SJCRH30 (cell line): ENCODE data around the gene CHPT1. TPM values are rescaled to one million over a fixed set of nuclear protein-coding genes. Genes with fewer than 3 reads are reported as not detected.

Experiments used
- DNase-seq, 2 experiments: peaks; one replicate each; pipeline ENCODE4 v3.0.0-alpha.2; 2015 to 2020
- H3K27ac ChIP-seq: fragments of 250-450 bp; sonication (Bioruptor Pico); 2 replicates; pipeline ENCODE4 v1.5.1; 2020; ENCODE audit warnings: mild to moderate bottlenecking, moderate library complexity
- H3K27me3 ChIP-seq: fragments of 250-450 bp; sonication (Bioruptor Pico); 2 replicates; pipeline ENCODE4 v1.5.1; 2020; ENCODE audit warnings: mild to moderate bottlenecking, moderate library complexity
- H3K36me3 ChIP-seq: fragments of 250-450 bp; sonication (Bioruptor Pico); 2 replicates; pipeline ENCODE4 v1.5.1; 2020; ENCODE audit warnings: mild to moderate bottlenecking, moderate library complexity
- H3K4me1 ChIP-seq: fragments of 250-450 bp; sonication (Bioruptor Pico); 2 replicates; pipeline ENCODE4 v1.5.1; 2020; ENCODE audit warnings: mild to moderate bottlenecking, moderate library complexity
- H3K4me3 ChIP-seq: fragments of 250-450 bp; sonication (Bioruptor Pico); 2 replicates; pipeline ENCODE4 v1.5.1; 2020; ENCODE audit warnings: mild to moderate bottlenecking, moderate library complexity
- H3K9me3 ChIP-seq: fragments of 250-450 bp; sonication (Bioruptor Pico); replicated peaks from 2 replicates; pipeline ENCODE4 v1.5.1; 2020; ENCODE audit warnings: mild to moderate bottlenecking, moderate library complexity
- total RNA-seq: library from RNA; depleted of rRNA; stranded (reverse); fragments of >200 nt; shearing (Covaris generic); gene quantifications from 2 replicates; pipeline ENCODE4 v1.2.3, GENCODE V29; 2014; rRNA removed

Gene CHPT1
- total RNA-seq, 1 experiment from 2014 or later = 22.4 TPM

DNA sequence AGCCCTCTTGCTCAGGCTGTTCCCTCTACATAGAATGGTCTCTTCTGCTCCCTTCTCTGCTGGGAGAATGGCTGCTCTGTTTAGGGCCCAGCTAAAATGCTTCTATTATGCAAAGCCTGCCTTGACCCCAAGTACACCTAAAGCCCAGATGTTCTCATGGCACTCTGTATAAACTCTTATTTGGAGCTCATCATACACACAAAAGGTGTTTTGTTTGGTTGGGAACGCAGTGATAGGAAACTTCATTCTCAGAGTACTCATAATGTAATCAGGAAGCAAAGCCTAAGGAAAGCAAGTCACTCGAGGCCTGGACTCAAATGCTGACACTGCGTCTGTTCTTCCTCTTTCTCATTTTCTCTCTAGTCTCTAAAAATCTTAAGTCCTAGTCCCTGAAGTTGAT lies 80.0 kb downstream of the CHPT1 start:
- Histone ChIP-seq H3K4me1 (no peaks in the 10 kb centered on the region), H3K27me3 (no peaks in the 10 kb centered on the region), H3K4me3 (no peak overlapping the region), H3K36me3 (no peaks in the 10 kb centered on the region), H3K9me3 (no peaks in the 10 kb centered on the region), H3K27ac (no peak overlapping the region)
- no peak for DNase-seq

DNA sequence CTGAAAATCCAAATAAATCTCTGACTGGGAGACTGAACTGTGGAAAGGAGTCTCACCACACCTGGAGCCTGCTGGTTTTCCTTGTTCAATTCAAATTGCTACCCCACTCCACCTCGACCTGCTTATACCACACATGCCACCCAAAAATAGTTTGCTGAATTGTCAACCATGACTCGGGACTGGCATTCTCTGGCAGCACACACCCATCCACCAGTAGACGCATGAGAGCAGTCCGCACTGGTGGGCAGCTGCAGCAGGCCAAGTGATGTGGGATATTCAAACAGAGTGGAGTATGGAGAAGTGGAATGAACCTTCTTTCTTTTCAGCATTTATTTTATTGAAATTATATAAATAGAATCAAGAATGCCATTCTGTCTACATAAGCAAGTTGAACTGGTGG lies 80.5 kb downstream of the CHPT1 start:
- DNase-seq = no peak
- H3K27ac ChIP-seq = no peak overlapping the region
- no peak overlapping the region for H3K4me3 ChIP-seq
- H3K27me3 ChIP-seq = no peaks in the 10 kb centered on the region
- no peaks in the 10 kb centered on the region for H3K9me3 ChIP-seq
- no peaks in the 10 kb centered on the region for H3K4me1 ChIP-seq
- H3K36me3 ChIP-seq = no peaks in the 10 kb centered on the region

Other genes with a start within 250 kb of the CHPT1 start
- not detected in 2 replicates for gene SPIC, start 222.3 kb upstream of the CHPT1 start, total RNA-seq
- not detected in 2 replicates for gene MYBPC1, start 102.7 kb upstream of the CHPT1 start, total RNA-seq
- gene SYCP3, start 41.8 kb downstream of the CHPT1 start, total RNA-seq = 0.03 and 0.04 TPM in 2 replicates
- gene GNPTAB, start 133.3 kb downstream of the CHPT1 start, total RNA-seq = 8.3 and 11.6 TPM in 2 replicates
- 0.08 and 0.12 TPM in 2 replicates for gene DRAM1, start 179.9 kb downstream of the CHPT1 start, total RNA-seq